H1 (cell line): ENCODE results near the gene ADGRL3. TPM values are rescaled to one million over a fixed set of nuclear protein-coding genes. Genes with fewer than 3 reads are reported as not detected.

Source experiments
- ASH2L ChIP-seq: fragments of 200-600, 300-600 bp; sonication (generic); IDR thresholded peaks from one replicate; pipeline ENCODE4 v1.7.1; 2017; ENCODE audit warnings: low read length
- JUND ChIP-seq: IDR thresholded peaks from 2 replicates; pipeline ENCODE4 v1.6.1; 2011; ENCODE audit warnings: mild to moderate bottlenecking, improper control_type of control experiment, low read length
- polyA plus RNA-seq, 7 experiments: library from polyadenylated mRNA; depleted of rRNA in 3 of 7; stranded (reverse) in 5 of 7; unstranded in 2 of 7; fragments of >200 nt in 5 of 7; fragments of 200-250 nt in 2 of 7; gene quantifications; 1 replicate in 5 of 7; 2 replicates in 1 of 7; 4 replicates in 1 of 7; pipeline versions ENCODE4 v1.2.1 to v1.2.3, GENCODE V29; 2011 to 2013; ENCODE audit warnings: missing spikeins in 2 of 7, mixed read lengths in 2 of 7
- total RNA-seq: library from RNA; stranded (reverse); fragmentation: NEBNext Ultra II Directional; extraction: Animal tissue kit (Norgen Biotek cat#: 25700); gene quantifications from 2 replicates; pipeline ENCODE4 v1.2.1, GENCODE V29; 2021
- TF ChIP-seq, protein P1 (sequence below), 3 experiments: IDR thresholded peaks; 1 replicate in 2 of 3; 2 replicates in 1 of 3; pipeline versions ENCODE4 v1.5.1 to v1.6.1; 2011; ENCODE audit warnings: low read length in 3 of 3, mild to moderate bottlenecking in 3 of 3, inconsistent platforms in 2 of 3, low read depth in 1 of 3, moderate library complexity in 1 of 3; ENCODE audit not compliant: insufficient read depth in 1 of 3; ENCODE audit errors: control extremely low read depth in 1 of 3

Gene ADGRL3
- total and polyA plus RNA-seq, 2 of the 8 experiments (the other 6 are each of a cell fraction or from before 2014, with no cell fraction given): 6.6 to 13.0 TPM

GRCh38 chr4:61225656-61226055 lies 25.5 kb downstream of the ADGRL3 start (continued):
- TF ChIP-seq, protein P1, sequence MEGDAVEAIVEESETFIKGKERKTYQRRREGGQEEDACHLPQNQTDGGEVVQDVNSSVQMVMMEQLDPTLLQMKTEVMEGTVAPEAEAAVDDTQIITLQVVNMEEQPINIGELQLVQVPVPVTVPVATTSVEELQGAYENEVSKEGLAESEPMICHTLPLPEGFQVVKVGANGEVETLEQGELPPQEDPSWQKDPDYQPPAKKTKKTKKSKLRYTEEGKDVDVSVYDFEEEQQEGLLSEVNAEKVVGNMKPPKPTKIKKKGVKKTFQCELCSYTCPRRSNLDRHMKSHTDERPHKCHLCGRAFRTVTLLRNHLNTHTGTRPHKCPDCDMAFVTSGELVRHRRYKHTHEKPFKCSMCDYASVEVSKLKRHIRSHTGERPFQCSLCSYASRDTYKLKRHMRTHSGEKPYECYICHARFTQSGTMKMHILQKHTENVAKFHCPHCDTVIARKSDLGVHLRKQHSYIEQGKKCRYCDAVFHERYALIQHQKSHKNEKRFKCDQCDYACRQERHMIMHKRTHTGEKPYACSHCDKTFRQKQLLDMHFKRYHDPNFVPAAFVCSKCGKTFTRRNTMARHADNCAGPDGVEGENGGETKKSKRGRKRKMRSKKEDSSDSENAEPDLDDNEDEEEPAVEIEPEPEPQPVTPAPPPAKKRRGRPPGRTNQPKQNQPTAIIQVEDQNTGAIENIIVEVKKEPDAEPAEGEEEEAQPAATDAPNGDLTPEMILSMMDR (IDR thresholded peaks at IDR 0.05; ENCODE audit: control extremely low read depth in 1 of 3, insufficient read depth in 1 of 3, low read depth in 1 of 3, low read length in 3 of 3): no peak
- no peak for TF ChIP-seq ASH2L
- no peak for TF ChIP-seq JUND
